ENCODE measurements around the gene QRICH2.
A peak's percentile ranks its signal among the peaks of the same experiment; 100 is the strongest.
"Not testable (repeated sequence)": the region's sequence is repeated elsewhere in the genome, so short reads cannot be mapped to it uniquely, and the experiment has no call there.

The QRICH2 gene

GRCh38 chr17:76237859-76238313 is 70.2 kb downstream of the QRICH2 start:
- TF ChIP-seq, protein P1, sequence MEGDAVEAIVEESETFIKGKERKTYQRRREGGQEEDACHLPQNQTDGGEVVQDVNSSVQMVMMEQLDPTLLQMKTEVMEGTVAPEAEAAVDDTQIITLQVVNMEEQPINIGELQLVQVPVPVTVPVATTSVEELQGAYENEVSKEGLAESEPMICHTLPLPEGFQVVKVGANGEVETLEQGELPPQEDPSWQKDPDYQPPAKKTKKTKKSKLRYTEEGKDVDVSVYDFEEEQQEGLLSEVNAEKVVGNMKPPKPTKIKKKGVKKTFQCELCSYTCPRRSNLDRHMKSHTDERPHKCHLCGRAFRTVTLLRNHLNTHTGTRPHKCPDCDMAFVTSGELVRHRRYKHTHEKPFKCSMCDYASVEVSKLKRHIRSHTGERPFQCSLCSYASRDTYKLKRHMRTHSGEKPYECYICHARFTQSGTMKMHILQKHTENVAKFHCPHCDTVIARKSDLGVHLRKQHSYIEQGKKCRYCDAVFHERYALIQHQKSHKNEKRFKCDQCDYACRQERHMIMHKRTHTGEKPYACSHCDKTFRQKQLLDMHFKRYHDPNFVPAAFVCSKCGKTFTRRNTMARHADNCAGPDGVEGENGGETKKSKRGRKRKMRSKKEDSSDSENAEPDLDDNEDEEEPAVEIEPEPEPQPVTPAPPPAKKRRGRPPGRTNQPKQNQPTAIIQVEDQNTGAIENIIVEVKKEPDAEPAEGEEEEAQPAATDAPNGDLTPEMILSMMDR (IDR thresholded peaks at IDR 0.05; ENCODE audit: low read depth, low read length, missing control alignments) = no peak
- H3K4me3 ChIP-seq (replicated peaks; ENCODE audit: low read depth, low read length) = no peak overlapping the region
- no peak for DNase-seq (ENCODE audit: extremely low read depth, low read depth)

DNA sequence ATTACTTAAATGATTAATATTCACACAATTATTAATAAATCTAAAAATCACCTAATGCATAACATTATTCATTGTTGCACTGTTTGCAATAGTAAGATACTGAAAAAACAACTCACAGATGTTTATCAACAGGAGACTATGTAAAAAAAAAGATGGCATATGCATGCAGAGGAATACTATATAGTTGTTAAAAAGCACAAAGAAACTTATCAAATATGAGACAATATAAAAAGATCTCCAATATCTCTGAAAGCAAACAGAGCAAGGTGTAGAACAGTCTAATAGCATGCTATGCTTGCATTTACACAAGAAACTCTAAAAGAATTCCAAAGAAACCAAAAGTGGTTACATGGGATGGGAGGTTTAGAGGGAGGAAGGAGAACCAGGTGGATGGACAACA is 71.5 kb downstream of the QRICH2 start:
- TF ChIP-seq, protein P1 (IDR thresholded peaks at IDR 0.05; ENCODE audit: low read depth, low read length, missing control alignments) = no peak
- no peak overlapping the region for H3K4me3 ChIP-seq (replicated peaks; ENCODE audit: low read depth, low read length)
- no peak for DNase-seq (ENCODE audit: extremely low read depth, low read depth)

GRCh38 chr17:76235883-76236282 is 72.2 kb downstream of the QRICH2 start:
- TF ChIP-seq, protein P1 (IDR thresholded peaks at IDR 0.05; ENCODE audit: low read depth, low read length, missing control alignments) = no peak
- DNase-seq (ENCODE audit: extremely low read depth, low read depth) = no peak
- no peak overlapping the region for H3K4me3 ChIP-seq (replicated peaks; ENCODE audit: low read depth, low read length)

GRCh38 chr17:76234354-76234679 is 73.8 kb downstream of the QRICH2 start:
- H3K4me3 ChIP-seq (replicated peaks; ENCODE audit: low read depth, low read length) = no peak overlapping the region
- TF ChIP-seq, protein P1 (IDR thresholded peaks at IDR 0.05; ENCODE audit: low read depth, low read length, missing control alignments) = no peak
- no peak for DNase-seq (ENCODE audit: extremely low read depth, low read depth)

DNA sequence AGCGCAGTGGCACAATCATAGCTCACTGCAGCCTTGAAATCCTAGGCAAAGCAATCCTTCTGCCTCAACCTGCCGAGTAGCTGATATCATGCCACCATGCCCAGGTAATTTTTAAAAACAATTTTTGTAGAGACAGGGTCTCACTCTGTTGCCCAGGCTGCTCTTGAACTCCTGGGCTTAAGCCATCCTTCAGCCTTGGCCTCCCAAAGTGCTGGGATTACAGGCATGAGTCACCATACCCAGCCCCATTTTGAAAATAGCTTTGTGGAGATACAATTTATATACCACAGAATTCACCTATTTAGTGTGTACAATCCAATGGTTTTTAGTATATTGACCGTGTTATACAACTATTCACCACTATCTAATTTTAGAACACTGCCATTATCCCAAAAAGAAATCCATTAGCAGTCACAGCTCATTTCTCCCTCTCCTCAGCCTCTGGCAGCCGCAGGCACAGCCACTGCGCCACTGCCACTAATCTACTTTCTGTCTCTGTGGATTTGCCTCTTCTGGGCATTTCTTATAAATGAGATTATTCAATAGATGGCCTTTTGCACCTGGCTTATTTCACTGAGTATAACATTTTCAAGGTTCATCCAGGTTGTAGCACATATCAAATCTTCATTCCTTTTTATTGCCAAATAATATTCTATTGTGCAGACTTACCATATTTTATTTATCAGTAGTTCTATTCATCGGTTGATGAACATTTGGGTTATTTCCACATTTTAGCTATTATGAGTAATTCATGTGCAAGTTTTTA is 74.3 kb downstream of the QRICH2 start:
- TF ChIP-seq, protein P1 (IDR thresholded peaks at IDR 0.05; ENCODE audit: low read depth, low read length, missing control alignments) = no peak
- no peak for DNase-seq (ENCODE audit: extremely low read depth, low read depth)
- H3K4me3 ChIP-seq (replicated peaks; ENCODE audit: low read depth, low read length) = no peak overlapping the region

DNA sequence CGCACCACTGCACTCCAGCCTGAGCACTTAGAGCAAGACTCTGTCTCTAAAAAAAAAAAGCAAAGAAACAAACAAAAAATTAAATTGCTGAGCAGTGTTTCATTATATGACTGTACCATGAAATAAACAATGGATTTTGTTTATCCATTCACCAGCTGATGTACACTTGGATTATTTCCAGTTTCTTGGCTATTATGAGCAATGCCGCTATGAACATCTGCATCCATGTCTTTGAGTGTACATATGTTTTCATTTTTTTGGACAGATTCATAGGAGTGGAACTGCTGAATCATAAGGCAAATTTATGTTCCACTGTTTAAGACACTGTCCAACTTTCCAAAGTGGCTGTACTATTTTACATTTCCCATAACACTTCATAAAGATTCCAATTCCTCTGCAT is 75.7 kb downstream of the QRICH2 start:
- no peak overlapping the region for H3K4me3 ChIP-seq (replicated peaks; ENCODE audit: low read depth, low read length)
- TF ChIP-seq, protein P1 (IDR thresholded peaks at IDR 0.05; ENCODE audit: low read depth, low read length, missing control alignments) = no peak
- DNase-seq (ENCODE audit: extremely low read depth, low read depth) = peak; percentile 90

GRCh38 chr17:76226749-76227148 is 81.3 kb downstream of the QRICH2 start:
- not testable (repeated sequence) for DNase-seq (ENCODE audit: extremely low read depth, low read depth); H3K4me3 ChIP-seq (replicated peaks; ENCODE audit: low read depth, low read length)

DNA sequence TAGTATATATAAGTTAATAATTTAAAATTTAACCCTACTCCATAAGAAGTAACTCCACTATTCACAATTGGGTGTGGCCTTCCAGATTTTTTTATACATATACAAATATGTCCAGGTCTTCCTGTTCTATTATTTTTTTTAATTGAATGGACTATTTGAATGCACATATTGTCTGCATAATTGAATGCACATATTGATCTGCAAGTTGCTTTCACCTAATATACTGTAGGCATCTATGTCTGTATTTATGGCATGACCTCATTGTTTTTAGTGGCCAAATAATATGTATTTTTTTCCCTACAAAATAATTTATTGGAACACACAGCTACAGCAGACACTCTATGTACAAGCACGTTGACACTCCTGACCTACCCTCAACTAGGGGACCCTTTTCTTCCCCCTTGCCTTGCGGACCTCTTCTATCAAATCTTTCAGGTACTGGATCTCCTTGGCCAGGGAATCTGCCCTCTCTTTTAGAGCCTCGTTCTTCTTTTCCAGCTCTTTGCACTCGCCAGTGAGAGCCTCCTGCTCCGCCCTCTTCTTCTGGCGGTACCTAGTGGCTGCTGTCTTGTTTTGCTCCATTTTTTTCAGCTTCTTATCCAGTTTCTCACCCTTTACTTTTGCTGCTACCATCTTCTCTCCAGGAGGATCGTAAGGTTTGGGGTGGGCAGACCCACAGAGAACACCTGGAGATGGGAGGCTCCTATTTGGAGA is 82.5 kb downstream of the QRICH2 start:
- DNase-seq (ENCODE audit: extremely low read depth, low read depth); H3K4me3 ChIP-seq (replicated peaks; ENCODE audit: low read depth, low read length): not testable (repeated sequence)

Measured in HFF-Myc (cell line).